HEK293 (cell line): ENCODE results near the gene FIGNL1.

Experiments
- CTCF ChIA-PET: fragments of 350-600 bp; formaldehyde crosslinking; extraction: SDS; loops from one replicate; lab custom pipeline; 2021; ENCODE audit warnings: antibody characterized with exemption; lab: Yijun Ruan, JAX
- POLR2A ChIA-PET: fragments of 300-600 bp; formaldehyde crosslinking; extraction: SDS; loops from one replicate; lab custom pipeline; 2020; ENCODE audit warnings: antibody characterized with exemption, inconsistent platforms; lab: Yijun Ruan, JAX
- H3K27ac ChIP-seq: fragments of 200-500 bp; sonication (Bioruptor generic); 2 replicates; pipeline ENCODE4 v1.5.1; 2014; ENCODE audit warnings: low read depth, low read length, control low read depth, inconsistent platforms; ENCODE audit errors: extremely low read depth
- H3K36me3 ChIP-seq, 2 experiments: fragments of 200-500 bp in 1 of 2; sonication (Bioruptor generic) in 1 of 2; 1 replicate in 1 of 2; 2 replicates in 1 of 2; pipeline ENCODE4 v1.5.1; 2014 to 2017; ENCODE audit warnings: inconsistent platforms in 2 of 2, low read length in 2 of 2; ENCODE audit not compliant: control insufficient read depth in 2 of 2, insufficient read depth in 1 of 2
- H3K4me1 ChIP-seq: fragments of 200-500 bp; sonication (Bioruptor generic); 2 replicates; pipeline ENCODE4 v1.5.1; 2014; ENCODE audit warnings: mild to moderate bottlenecking, low read length, inconsistent platforms; ENCODE audit not compliant: control insufficient read depth, insufficient read depth
- H3K4me3 ChIP-seq: 2 replicates; pipeline ENCODE4 v1.5.1; 2011; ENCODE audit warnings: low read depth, mild to moderate bottlenecking, control low read depth, low read length, moderate library complexity
- H3K9me3 ChIP-seq: fragments of 200-500 bp; sonication (Bioruptor generic); 2 replicates; pipeline ENCODE4 v1.5.1; 2014; ENCODE audit warnings: low read depth, low read length, inconsistent platforms; ENCODE audit not compliant: control insufficient read depth, insufficient read depth
- HOXD13 ChIP-seq: sonication (generic); formaldehyde crosslinking; IDR thresholded peaks from 2 replicates; pipeline ENCODE4 v1.8.0; 2022; ENCODE audit warnings: missing genetic modification reagents, borderline replicate concordance
- ZNF248 ChIP-seq: fragments of 450-650 bp; formaldehyde crosslinking; IDR thresholded peaks from 2 replicates; pipeline ENCODE4 v1.5.1; 2017; ENCODE audit warnings: missing biosample characterization, missing genetic modification characterization
- ZNF26 ChIP-seq: fragments of 450-650 bp; formaldehyde crosslinking; IDR thresholded peaks from 2 replicates; pipeline ENCODE4 v1.5.1; 2016; ENCODE audit warnings: missing biosample characterization, missing genetic modification characterization
- ZNF350 ChIP-seq: fragments of 450-650 bp; formaldehyde crosslinking; IDR thresholded peaks from 2 replicates; pipeline ENCODE4 v1.5.0; 2017; ENCODE audit warnings: missing biosample characterization, mild to moderate bottlenecking, missing genetic modification characterization
- ZNF404 ChIP-seq: fragments of 450-650 bp; formaldehyde crosslinking; IDR thresholded peaks from 2 replicates; pipeline ENCODE4 v1.5.1; 2017; ENCODE audit warnings: missing biosample characterization, missing genetic modification characterization
- ZNF518A ChIP-seq: fragments of 450-650 bp; formaldehyde crosslinking; conservative IDR thresholded peaks from 2 replicates; pipeline ENCODE4 v1.5.1; 2016; ENCODE audit warnings: low read depth, missing biosample characterization, missing genetic modification characterization
- ZNF544 ChIP-seq: fragments of 450-650 bp; formaldehyde crosslinking; IDR thresholded peaks from 2 replicates; pipeline ENCODE4 v1.5.0; 2017; ENCODE audit warnings: missing biosample characterization, missing genetic modification characterization
- ZNF629 ChIP-seq: fragments of 450-650 bp; formaldehyde crosslinking; IDR thresholded peaks from 2 replicates; pipeline ENCODE4 v1.5.1; 2017; ENCODE audit warnings: missing biosample characterization, missing genetic modification characterization
- ZNF658 ChIP-seq: fragments of 450-650 bp; formaldehyde crosslinking; IDR thresholded peaks from 2 replicates; pipeline ENCODE4; 2016; ENCODE audit warnings: missing biosample characterization, missing genetic modification characterization
- ZNF837 ChIP-seq: fragments of 450-650 bp; formaldehyde crosslinking; IDR thresholded peaks from 2 replicates; pipeline ENCODE4 v1.5.1; 2016; ENCODE audit warnings: missing biosample characterization, missing genetic modification characterization
- TF ChIP-seq, protein P1 (sequence below): fragments of 450-650 bp; formaldehyde crosslinking; IDR thresholded peaks from 2 replicates; pipeline ENCODE4 v1.5.1; 2016; ENCODE audit warnings: missing biosample characterization, missing genetic modification characterization
- TF ChIP-seq, protein P2 (sequence below): fragments of 450-650 bp; formaldehyde crosslinking; IDR thresholded peaks from 2 replicates; pipeline ENCODE4 v1.5.1; 2016; ENCODE audit warnings: missing biosample characterization, missing genetic modification characterization, low read depth
- TF ChIP-seq, protein P3 (sequence below): fragments of 450-650 bp; IDR thresholded peaks from 2 replicates; pipeline ENCODE4 v1.5.1; 2018; ENCODE audit warnings: missing biosample characterization, mild to moderate bottlenecking, missing genetic modification characterization
- TF ChIP-seq, protein P4 (sequence below): fragments of 450-650 bp; formaldehyde crosslinking; IDR thresholded peaks from 2 replicates; pipeline ENCODE4 v1.5.1; 2016; ENCODE audit warnings: missing biosample characterization, missing genetic modification characterization
- TF ChIP-seq, protein P5 (sequence below): fragments of 450-650 bp; formaldehyde crosslinking; IDR thresholded peaks from 2 replicates; pipeline ENCODE4; 2016; ENCODE audit warnings: missing biosample characterization, missing genetic modification characterization
- TF ChIP-seq, protein P6 (sequence below): fragments of 450-650 bp; formaldehyde crosslinking; IDR thresholded peaks from 2 replicates; pipeline ENCODE4 v1.5.1; 2016; ENCODE audit warnings: missing biosample characterization, missing genetic modification characterization

FIGNL1 gene

GRCh38 chr7:50400114-50400513 is 50.0 kb downstream of the FIGNL1 start:
- H3K27ac ChIP-seq = no peak overlapping the region
- CTCF ChIA-PET = interaction anchor here (0.6 kb wide), 1 partner anchor 741 kb away, joined by 4 read pairs; no protein-coding TSS in a partner anchor
- H3K4me1 ChIP-seq = no peaks in the 10 kb centered on the region
- no peaks in the 10 kb centered on the region for H3K9me3 ChIP-seq
- POLR2A ChIA-PET = no interaction called here
- no peak for TF ChIP-seq HOXD13
- TF ChIP-seq ZNF629 (tag by site-specific recombination) = no peak
- TF ChIP-seq ZNF350 (tag by site-specific recombination) = no peak
- TF ChIP-seq, protein P1, sequence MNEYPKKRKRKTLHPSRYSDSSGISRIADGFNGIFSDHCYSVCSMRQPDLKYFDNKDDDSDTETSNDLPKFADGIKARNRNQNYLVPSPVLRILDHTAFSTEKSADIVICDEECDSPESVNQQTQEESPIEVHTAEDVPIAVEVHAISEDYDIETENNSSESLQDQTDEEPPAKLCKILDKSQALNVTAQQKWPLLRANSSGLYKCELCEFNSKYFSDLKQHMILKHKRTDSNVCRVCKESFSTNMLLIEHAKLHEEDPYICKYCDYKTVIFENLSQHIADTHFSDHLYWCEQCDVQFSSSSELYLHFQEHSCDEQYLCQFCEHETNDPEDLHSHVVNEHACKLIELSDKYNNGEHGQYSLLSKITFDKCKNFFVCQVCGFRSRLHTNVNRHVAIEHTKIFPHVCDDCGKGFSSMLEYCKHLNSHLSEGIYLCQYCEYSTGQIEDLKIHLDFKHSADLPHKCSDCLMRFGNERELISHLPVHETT (tag by site-specific recombination) = no peak
- TF ChIP-seq, protein P2, sequence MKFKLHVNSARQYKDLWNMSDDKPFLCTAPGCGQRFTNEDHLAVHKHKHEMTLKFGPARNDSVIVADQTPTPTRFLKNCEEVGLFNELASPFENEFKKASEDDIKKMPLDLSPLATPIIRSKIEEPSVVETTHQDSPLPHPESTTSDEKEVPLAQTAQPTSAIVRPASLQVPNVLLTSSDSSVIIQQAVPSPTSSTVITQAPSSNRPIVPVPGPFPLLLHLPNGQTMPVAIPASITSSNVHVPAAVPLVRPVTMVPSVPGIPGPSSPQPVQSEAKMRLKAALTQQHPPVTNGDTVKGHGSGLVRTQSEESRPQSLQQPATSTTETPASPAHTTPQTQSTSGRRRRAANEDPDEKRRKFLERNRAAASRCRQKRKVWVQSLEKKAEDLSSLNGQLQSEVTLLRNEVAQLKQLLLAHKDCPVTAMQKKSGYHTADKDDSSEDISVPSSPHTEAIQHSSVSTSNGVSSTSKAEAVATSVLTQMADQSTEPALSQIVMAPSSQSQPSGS (tag by site-specific recombination) = no peak
- TF ChIP-seq ZNF26 (tag by site-specific recombination) = no peak
- no peak for TF ChIP-seq ZNF544 (tag by site-specific recombination)
- no peaks in the 10 kb centered on the region for H3K36me3 ChIP-seq
- H3K4me3 ChIP-seq = no peak overlapping the region

- POLR2A ChIA-PET = no interaction called here
- H3K36me3 ChIP-seq = no peaks in the 10 kb centered on the region
- TF ChIP-seq ZNF518A (no peak), ZNF248 (no peak), ZNF837 (tag by site-specific recombination) (no peak), ZNF658 (tag by site-specific recombination) (no peak), ZNF404 (tag by site-specific recombination) (no peak)
- TF ChIP-seq, protein P3, sequence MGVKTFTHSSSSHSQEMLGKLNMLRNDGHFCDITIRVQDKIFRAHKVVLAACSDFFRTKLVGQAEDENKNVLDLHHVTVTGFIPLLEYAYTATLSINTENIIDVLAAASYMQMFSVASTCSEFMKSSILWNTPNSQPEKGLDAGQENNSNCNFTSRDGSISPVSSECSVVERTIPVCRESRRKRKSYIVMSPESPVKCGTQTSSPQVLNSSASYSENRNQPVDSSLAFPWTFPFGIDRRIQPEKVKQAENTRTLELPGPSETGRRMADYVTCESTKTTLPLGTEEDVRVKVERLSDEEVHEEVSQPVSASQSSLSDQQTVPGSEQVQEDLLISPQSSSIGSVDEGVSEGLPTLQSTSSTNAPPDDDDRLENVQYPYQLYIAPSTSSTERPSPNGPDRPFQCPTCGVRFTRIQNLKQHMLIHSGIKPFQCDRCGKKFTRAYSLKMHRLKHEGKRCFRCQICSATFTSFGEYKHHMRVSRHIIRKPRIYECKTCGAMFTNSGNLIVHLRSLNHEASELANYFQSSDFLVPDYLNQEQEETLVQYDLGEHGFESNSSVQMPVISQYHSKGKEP = no peak
- TF ChIP-seq, protein P4, sequence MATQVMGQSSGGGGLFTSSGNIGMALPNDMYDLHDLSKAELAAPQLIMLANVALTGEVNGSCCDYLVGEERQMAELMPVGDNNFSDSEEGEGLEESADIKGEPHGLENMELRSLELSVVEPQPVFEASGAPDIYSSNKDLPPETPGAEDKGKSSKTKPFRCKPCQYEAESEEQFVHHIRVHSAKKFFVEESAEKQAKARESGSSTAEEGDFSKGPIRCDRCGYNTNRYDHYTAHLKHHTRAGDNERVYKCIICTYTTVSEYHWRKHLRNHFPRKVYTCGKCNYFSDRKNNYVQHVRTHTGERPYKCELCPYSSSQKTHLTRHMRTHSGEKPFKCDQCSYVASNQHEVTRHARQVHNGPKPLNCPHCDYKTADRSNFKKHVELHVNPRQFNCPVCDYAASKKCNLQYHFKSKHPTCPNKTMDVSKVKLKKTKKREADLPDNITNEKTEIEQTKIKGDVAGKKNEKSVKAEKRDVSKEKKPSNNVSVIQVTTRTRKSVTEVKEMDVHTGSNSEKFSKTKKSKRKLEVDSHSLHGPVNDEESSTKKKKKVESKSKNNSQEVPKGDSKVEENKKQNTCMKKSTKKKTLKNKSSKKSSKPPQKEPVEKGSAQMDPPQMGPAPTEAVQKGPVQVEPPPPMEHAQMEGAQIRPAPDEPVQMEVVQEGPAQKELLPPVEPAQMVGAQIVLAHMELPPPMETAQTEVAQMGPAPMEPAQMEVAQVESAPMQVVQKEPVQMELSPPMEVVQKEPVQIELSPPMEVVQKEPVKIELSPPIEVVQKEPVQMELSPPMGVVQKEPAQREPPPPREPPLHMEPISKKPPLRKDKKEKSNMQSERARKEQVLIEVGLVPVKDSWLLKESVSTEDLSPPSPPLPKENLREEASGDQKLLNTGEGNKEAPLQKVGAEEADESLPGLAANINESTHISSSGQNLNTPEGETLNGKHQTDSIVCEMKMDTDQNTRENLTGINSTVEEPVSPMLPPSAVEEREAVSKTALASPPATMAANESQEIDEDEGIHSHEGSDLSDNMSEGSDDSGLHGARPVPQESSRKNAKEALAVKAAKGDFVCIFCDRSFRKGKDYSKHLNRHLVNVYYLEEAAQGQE (tag by site-specific recombination) = no peak
- TF ChIP-seq, protein P5, sequence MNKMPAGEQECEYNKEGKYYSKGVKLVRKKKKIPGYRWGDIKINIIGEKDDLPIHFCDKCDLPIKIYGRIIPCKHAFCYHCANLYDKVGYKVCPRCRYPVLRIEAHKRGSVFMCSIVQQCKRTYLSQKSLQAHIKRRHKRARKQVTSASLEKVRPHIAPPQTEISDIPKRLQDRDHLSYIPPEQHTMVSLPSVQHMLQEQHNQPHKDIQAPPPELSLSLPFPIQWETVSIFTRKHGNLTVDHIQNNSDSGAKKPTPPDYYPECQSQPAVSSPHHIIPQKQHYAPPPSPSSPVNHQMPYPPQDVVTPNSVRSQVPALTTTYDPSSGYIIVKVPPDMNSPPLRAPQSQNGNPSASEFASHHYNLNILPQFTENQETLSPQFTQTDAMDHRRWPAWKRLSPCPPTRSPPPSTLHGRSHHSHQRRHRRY = no peak
- TF ChIP-seq, protein P6, sequence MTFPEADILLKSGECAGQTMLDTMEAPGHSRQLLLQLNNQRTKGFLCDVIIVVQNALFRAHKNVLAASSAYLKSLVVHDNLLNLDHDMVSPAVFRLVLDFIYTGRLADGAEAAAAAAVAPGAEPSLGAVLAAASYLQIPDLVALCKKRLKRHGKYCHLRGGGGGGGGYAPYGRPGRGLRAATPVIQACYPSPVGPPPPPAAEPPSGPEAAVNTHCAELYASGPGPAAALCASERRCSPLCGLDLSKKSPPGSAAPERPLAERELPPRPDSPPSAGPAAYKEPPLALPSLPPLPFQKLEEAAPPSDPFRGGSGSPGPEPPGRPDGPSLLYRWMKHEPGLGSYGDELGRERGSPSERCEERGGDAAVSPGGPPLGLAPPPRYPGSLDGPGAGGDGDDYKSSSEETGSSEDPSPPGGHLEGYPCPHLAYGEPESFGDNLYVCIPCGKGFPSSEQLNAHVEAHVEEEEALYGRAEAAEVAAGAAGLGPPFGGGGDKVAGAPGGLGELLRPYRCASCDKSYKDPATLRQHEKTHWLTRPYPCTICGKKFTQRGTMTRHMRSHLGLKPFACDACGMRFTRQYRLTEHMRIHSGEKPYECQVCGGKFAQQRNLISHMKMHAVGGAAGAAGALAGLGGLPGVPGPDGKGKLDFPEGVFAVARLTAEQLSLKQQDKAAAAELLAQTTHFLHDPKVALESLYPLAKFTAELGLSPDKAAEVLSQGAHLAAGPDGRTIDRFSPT (tag by site-specific recombination) = no peak
Measured at GRCh38 chr7:50399635-50400034, 50.5 kb downstream of the FIGNL1 start.

More at GRCh38 chr7:50399635-50400034, 50.5 kb downstream of the FIGNL1 start:
- no peak overlapping the region for H3K4me3 ChIP-seq
- H3K9me3 ChIP-seq = no peaks in the 10 kb centered on the region
- no peak overlapping the region for H3K27ac ChIP-seq
- no peaks in the 10 kb centered on the region for H3K4me1 ChIP-seq
- CTCF ChIA-PET = interaction anchor here (0.6 kb wide), 1 partner anchor 742 kb away, joined by 4 read pairs; no protein-coding TSS in a partner anchor
